NCI-H1417 (cell line): ENCODE measurements around the gene SLC37A3.
"Not testable (repeated sequence)": the region's sequence is repeated elsewhere in the genome, so short reads cannot be mapped to it uniquely, and the experiment has no call there.

Source experiments
- DNase-seq, 3 experiments: peaks; one replicate each; lab custom pipeline; 2025; lab: John Stamatoyannopoulos, UW

SLC37A3 gene

DNA sequence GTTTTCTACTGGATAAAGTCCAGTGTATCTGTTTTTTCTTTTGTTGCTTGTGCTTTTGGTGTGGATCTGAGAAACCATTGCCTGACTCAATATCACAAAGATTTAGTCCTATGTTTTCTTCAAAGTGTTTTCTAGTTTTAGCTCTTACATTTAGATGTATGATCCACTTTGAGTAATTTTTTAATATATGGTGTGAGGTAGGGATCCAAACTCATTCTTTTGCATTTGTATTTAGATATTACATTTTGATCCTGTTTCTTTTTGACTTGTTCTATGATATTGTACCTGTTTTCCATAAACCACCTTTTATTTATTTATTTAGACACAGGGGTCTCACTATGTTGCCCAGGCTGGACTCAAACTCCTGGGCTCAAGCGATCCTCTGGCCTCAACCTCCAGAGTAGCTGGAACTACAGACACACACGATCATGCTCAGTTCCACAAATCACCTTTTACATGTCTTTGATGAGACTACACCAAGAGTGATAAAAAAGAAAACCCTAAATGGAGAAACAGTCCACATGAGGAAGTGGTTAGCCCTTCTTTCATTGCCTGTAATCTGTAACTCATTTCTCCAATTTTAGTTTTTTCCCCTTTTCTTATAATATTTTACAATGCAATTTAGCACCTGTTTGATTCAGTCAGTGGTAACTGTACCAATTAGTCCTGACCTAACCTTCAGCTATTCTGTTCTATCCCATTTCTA, 86.0 kb downstream of the SLC37A3 start:
- DNase-seq, result no peak

DNA sequence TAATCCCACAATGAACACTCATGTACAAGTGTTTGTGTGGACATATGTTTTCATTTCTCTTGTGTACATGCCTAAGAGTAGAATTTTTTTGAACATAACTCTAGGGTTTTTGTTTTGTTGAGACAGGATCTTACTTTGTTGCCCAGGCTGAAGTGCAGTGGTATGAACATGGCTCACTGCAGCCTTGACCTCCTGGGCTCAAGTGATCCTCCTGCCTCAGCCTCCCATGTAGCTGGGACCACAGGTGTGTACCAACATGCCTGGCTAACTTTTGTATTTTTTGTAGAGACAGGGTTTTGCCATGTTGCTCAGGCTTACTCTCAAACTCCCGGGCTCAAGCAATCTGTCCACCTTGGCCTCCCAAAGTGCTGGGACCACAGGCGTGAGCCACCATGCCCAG, 87.2 kb downstream of the SLC37A3 start:
- not testable (repeated sequence) for DNase-seq

- no peak for DNase-seq
Observed at GRCh38 chr7:140310337-140311002, 87.9 kb downstream of the SLC37A3 start.

DNA sequence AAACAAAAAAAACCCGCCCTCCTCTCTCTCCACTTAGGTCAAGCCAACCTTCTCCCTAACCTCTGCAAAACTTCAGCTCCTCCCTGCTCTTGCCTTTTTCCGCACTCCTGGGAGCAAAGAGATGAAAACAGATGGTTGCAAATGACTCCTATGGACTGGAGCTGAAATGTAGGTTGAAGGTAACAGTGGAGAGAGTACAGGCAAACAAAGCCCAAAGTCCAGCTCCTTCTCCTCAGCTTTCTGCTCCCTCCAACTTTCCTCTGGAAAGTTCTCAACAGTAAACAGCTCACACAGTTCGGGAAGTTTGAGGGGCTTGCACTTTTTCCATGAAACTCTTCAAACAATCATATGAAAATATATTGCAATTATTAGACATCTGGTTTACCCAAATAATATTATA, 90.3 kb downstream of the SLC37A3 start:
- DNase-seq, result no peak

DNA sequence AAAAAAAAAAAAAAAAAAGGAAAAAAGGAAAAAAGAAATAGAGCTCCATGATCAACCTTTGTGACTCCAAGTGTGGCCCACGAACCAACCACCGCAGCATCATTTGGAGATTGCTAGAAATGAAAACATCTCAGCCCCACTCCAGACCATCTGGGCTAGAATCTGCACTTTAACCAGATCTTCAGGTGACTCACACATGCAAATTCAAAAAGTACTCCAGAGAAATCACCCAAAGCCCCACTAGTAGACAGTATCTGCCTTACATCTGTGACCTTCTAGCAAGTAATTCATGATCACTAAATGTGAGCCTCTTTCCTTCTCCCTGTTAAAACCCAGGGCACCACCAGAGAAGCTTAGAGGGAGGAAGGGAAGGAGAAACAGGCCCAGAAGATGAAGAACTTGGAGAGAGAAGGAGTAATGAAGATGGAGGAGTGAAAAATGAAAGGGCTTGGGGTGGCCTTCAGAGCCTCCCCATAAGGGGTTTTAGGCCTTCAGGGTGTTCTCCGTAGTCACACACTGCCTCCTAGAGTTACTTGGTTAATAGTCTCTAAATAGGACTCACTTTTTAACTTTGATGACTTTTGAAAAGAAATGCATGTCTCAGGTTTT, 94.0 kb downstream of the SLC37A3 start:
- DNase-seq, result peak in 1 of 3 experiments; percentile 21

DNA sequence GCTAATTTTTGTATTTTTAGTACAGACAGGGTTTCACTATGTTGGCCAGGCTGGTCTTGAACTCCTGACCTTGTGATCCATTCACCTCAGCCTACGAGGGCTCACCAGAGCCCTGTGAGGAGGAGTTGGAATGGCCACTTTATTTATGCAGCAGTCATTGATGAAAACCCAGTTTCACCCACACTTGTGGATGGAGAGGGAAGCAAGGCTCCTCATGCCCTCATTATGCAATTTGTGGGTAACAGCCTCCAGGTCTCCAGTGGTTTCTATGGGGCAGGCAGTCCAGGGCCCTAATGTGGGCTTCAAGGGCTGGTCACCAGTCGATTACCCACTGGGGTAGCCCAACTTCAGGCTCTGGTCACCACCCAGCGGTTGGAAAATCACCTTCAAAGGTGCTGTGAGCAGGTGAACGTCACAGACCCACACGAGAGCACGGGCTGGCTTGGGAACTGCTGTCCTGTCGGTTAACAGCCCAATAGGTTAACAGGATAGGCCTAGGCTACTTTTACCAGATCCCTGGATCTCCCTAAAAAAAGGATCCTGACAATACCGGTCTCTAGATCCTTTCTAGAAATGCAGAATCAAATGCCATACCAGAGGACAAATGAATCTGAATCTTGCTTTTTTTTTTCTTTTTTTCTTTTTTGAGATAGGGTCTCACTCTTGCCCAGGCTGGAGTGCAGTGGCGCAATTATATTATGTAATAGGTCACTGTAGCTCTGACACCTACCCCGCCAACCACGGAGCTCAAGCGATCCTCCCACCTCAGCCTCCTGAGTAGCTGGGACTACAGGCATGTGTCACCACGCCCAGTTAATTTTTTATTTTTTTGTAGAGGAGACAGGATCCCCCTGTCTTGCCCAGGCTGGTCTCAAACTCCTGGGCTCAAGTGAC, 97.8 kb downstream of the SLC37A3 start:
- no peak for DNase-seq

DNA sequence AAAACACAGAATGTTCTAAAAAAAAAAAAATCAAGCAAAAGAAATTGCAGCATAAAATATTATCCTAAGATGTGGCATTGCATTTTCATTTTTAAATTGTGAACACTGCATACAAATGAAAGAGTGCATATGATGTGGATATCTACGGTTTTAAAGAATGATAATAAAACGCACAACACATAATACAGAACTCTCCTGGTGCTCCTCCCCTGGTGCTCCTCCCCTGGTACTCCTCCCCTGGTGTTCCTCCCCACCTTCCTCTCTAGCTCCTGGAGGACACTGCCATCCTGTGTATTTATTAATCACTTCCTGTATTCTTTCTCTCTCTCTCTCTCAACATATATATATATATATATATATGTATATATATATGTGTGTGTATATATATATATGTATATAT, 100.1 kb downstream of the SLC37A3 start:
- DNase-seq, result no peak

GRCh38 chr7:140297192-140297591, 101.1 kb downstream of the SLC37A3 start:
- DNase-seq, result no peak

DNA sequence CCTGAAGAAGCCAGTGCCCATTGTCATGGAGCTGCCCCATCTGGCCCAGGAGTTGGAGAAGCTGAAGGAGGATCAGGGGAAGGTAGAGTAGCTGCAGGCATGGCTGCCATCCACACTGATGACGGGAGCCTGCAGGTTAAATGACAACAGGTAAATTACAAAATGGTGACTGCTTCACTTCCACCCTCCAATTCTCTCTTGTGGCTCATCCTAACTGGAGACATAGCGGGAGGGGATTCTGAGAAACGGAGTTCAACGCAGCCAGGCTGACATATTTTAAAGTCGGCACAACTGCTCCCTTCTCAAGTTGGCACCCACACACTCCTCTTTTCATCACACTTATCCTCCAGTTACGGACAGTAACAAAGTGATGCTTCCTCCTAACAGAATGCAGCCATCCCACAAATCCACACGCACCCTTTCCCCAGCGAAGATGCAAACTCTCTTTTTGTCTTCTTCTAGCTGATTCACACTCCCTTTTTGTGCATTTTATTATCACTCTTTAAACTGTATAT, 103.0 kb downstream of the SLC37A3 start:
- DNase-seq, result no peak

DNA sequence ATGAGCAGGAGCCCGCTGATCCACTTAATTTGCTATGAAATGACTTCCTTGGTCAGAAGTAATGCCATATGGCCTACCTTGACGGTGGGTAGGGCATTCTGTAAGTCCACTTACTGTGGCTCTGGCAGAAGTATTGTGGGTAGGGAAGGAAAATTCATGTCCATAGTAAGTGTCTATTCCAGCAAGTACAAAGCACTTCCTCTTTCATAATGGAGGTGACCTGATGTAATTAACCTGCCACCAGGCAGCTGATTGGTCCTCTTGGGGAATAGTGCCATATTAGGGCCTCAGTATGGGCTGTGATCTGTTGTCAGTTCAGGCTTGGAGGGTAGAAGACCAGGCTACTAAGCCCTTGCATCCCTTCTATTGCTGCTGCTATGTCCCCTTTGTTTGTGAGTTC, 103.9 kb downstream of the SLC37A3 start:
- no peak for DNase-seq

GRCh38 chr7:140292438-140292837, 105.9 kb downstream of the SLC37A3 start:
- DNase-seq, result no peak

GRCh38 chr7:140289804-140290203, 108.5 kb downstream of the SLC37A3 start:
- no peak for DNase-seq

GRCh38 chr7:140287988-140288387, 110.3 kb downstream of the SLC37A3 start:
- no peak for DNase-seq

GRCh38 chr7:140285938-140286337, 112.4 kb downstream of the SLC37A3 start:
- DNase-seq, result no peak

DNA sequence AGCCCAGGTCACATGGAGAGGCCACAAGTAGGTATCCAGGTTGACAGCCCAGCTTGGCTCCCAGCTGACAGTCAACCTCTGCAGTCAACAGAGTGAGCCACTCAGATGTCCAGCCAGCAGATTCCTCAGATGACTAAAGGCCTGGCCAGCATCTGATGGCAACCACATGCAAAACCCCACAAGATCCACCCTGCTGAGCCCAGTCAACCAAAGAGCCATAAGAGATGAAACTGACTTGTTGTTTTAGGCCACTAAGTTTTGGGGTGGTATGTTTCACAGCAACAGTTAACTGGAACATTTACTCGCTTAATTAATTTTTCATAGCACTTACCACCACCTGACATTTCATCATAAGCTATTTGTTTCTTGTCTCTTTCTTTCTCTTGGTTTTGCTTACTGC, 114.3 kb downstream of the SLC37A3 start:
- no peak for DNase-seq
